Measurements from ENCODE around the gene MAMLD1.

The MAMLD1 gene

GRCh38 chrX:150409486-150409885, 46.4 kb downstream of the MAMLD1 start:
- no peak for DNase-seq

DNA sequence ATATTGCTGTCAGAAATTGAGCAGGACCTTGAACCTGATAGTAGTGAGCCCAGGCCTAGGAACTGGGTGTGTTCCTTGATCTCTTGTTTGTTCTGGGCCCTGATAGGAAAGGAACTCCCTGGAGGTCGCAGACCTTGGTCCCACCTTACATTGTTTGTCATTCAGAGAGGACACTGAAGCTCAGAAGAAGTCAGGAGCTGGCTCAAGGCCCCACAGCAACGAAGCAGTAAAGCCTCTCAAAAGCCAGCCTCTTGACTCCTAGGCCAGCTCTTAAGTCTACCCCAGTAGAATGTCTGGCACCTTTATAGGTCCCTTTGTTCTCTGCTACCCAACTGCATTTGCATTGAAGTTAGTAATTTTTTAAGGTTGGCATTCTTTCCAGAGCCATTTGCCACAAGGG, 46.8 kb downstream of the MAMLD1 start:
- DNase-seq: no peak

GRCh38 chrX:150410513-150410912, 47.4 kb downstream of the MAMLD1 start:
- no peak for DNase-seq

DNA sequence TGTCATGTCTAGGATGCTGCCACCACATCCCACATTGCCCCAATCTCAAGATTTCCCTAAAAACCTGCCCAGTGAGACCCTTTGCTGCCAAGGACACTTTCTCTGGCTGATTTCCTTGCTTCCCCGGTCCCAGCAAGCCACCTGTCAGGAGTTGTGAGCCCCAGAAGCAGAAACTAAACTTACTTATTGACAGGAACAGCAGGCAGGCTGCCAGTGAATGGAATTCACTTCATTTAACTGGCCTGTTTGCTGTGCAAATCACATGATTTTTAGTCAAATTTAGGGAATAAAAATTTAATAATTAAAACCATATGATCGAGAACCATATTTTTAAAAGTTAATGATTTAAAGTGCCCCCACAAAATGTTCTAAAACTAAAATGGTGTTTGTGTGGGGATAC, 48.5 kb downstream of the MAMLD1 start:
- DNase-seq: no peak

DNA sequence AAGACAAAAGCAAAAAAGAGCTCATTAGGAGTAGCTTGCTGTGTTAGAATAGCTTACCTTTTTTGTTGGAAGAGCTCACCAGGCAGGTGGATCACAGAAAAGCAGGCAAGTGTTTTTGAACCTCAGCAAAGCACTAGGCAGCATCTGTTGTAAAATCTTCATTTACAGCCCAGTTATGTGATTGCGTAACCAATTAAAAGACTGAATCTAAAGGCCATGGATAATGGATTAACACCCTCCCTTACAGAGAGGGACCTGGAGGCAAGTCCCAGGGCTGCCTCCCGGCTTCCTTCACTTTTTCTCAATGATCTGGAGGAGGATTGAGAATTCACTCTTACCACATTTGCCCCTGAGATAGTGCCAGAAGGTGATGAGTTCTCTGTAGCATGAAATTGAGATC, 51.1 kb downstream of the MAMLD1 start:
- DNase-seq: no peak

- no peak for DNase-seq
These were observed 53.4 kb downstream of the MAMLD1 start for GRCh38 chrX:150416469-150416868.

GRCh38 chrX:150421816-150422215, 58.7 kb downstream of the MAMLD1 start:
- DNase-seq: no peak

GRCh38 chrX:150429594-150429993, 66.5 kb downstream of the MAMLD1 start:
- no peak for DNase-seq

GRCh38 chrX:150436195-150436594, 73.1 kb downstream of the MAMLD1 start:
- DNase-seq: no peak

DNA sequence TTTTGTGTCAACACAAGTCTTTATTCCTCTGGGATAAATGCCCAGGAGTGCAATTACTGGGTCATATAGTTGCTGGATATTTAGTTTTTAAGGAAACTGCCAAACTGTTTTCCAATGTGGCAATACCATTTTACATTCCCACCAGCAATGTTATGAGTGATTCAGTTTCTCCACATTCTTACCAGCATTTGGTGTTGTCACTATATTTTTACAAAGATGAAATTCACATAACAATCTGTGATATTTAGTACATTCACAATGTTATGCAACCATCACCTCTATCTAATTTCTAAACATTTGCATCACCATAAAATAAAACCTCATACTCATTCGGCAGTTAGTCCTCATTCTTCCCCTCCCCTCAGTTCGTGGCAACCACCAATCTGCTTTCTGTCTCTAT, 75.0 kb downstream of the MAMLD1 start:
- no peak for DNase-seq

DNA sequence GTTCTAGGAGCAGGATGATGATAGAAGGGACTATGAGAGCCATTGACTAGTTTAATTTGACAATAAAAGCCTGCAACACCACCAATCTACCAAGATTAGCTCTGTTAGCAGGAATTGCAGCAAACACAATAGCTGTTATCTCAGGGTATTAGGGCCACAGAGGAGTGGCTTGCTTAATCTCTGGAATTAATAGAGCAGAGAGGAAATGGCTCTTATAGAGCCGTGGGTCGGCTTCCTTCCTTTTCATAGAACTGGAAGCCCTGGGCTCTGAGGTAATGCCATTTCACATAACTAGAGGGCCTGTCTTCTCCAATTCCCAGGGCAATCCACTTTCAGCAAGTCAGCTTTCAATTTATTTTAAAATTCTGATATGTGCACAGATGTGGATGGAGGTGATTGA, 83.0 kb downstream of the MAMLD1 start:
- DNase-seq: no peak

DNA sequence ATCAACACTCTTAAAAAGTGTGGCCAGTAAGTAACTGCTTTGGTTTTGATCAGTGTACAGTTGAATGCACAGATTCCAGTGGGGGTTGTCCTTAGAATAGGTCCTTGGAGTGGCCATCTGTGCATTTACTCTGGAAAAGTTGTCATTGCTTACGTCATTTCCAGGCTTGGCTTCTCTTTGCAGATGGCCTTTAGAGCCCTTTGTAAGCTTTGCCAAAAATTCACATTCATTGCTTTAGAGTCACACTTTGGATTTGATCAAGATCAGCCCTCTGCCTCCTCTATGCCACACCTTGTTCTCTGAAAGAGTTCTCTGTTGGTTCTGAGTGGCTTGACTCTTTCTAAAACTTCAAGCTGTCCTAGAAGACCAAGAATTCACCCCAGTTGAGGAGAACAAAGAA, 83.9 kb downstream of the MAMLD1 start:
- no peak for DNase-seq

DNA sequence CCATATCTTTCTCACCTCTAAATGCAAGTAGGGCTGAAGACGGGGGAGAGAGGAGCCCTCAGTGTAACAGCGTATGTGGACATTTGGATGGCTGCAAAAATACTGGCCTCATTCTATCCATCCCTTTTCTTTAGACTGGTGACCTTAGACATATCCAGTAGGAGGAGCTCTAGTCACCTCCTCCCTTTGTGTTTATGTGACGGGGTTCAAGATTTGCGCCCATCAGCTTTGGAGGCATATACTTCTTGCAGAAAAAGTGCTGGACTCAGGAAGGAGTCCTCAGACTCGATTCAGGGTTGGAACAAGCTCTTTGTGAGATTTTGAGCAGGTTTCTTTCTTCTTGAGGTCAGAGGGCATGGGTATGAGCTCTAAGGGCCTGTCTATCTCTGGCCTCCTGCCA, 86.2 kb downstream of the MAMLD1 start:
- DNase-seq: no peak

GRCh38 chrX:150450519-150451177, 87.5 kb downstream of the MAMLD1 start:
- DNase-seq: no peak

GRCh38 chrX:150451953-150452352, 88.8 kb downstream of the MAMLD1 start:
- no peak for DNase-seq

DNA sequence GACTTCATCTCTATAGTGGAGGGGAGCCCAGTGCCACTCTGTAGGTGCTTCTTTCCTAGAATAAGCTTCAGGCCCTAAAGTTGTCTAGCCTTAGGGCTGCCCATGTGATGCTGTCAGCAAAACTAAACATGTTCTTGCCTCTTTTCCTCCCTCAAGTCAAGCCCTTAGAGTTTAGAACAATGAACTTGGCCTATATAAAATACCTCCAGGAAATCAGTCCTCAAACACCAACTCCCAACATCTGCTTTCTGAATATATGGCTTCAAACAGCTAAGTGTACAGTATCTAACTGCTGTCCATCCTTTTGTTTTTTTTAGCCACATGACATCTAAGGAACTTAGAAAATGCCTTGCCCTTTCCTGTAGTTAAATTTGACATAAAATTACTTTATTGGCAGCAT, 91.0 kb downstream of the MAMLD1 start:
- no peak for DNase-seq

GRCh38 chrX:150454508-150455214, 91.5 kb downstream of the MAMLD1 start:
- no peak for DNase-seq

DNA sequence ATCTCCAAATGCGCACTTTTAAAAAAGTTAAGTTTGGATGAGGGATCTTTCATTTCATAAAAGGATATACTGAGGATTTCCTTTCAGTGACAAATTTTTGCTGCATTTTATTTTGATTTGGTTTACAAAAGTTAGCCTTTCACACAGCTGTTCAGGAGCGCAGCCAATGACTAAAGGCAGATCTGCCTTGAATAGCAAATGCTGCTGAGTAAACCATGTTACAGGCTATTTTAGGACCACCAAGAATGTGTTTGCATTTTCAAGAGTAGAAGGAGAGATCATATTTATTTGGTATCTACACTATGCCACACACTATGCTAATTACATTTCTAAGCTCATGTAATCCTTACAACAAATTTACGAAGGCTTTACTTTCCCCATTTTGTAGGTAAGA, 92.1 kb downstream of the MAMLD1 start:
- no peak for DNase-seq

DNA sequence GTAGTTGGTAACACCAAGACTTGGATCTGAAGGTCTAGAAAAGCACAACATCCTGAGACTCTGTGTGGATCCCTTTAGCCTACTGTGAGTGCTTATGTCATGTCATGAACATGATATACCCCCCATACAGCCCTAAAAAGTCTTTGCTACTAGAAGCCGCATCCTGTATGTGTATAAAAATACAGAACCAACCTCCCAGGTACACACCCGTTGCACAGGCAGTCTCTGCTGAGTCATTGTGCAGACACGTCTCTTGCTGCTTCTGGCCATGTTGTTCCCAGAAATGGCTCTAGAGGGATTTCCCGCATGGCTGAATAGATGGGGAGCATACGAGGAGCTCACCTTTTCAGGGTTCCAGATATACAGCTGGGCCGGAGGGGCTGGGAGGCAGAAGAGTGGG, 93.3 kb downstream of the MAMLD1 start:
- no peak for DNase-seq

DNA sequence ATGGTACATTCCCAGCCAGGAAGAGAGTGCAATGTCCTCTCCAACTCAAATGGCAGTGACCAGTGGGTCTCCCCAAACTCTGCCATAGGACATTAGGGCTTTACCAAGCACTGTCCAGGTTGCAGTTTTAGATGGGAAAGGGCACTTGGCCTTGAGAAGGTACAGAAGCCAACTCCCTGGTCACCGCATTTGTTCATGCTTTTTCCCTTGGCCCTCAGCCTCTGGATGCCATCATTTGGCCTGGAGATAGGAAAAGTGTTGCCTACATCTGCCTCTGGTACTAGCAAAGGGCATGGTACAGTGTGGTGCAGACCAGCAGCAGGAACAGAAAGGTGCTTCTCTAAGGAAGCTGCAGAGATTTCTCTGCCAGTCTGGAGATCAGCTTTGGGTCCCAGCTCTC, 93.8 kb downstream of the MAMLD1 start:
- no peak for DNase-seq

DNA sequence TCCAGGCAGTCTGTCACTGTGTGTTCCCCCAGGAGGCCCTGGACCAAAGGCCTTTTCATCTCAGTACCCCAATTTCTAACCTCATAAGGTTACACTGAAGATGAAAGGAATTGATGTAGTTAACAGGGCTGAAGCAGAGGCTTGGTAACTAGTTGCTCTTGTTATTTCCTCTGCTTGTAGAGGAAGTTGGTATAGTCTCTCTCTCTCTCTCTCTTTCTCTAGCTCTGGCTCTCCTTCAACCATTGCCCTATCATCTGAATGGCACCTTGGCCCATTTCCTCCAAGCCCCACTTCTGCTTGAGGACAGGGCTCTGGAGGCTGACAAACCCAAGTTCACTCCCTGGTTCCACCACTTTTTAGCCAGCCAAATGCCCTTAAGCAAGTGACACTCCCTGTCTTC, 96.1 kb downstream of the MAMLD1 start:
- no peak for DNase-seq

- no peak for DNase-seq
These were observed 96.9 kb downstream of the MAMLD1 start for GRCh38 chrX:150460063-150460462.

DNA sequence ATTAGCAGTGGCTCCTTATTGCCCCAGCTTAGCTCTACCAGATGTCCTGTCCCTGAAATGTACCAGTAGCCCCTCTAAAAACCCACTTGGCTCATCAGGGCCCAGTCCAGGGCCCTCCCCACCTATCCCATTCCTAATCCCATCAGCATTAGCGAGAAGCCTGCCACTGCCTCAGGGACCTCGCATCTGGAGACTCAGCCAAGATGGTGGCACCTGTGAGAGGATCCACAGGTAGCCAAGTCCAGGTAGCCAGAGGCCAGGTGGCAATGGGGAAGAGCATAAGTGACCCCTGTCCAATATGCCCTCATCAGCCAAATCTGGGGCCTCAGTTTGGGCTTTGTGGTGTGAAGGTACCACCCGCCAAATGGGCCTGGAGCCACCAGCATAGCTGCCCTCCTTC, 97.7 kb downstream of the MAMLD1 start:
- no peak for DNase-seq

GRCh38 chrX:150463566-150463965, 100.4 kb downstream of the MAMLD1 start:
- DNase-seq: no peak

GRCh38 chrX:150464001-150464400, 100.9 kb downstream of the MAMLD1 start:
- DNase-seq: no peak
